Panc1 (cell line): ENCODE results near the gene MSX1. TPM values are rescaled to one million over a fixed set of nuclear protein-coding genes. Genes with fewer than 3 reads are reported as not detected.

Experiments
- ATAC-seq: fragments of 200-7000 bp; cut with Tn5 transposase; 2 replicates; pipeline ENCODE4 v1.9.1; 2020; ENCODE audit warnings: mild to moderate bottlenecking, moderate library complexity
- BruUV-seq: library from RNA; stranded (reverse); fragments of 400-500 nt; replicated peaks from 2 replicates; lab custom pipeline; 2021; lab: Mats Ljungman, UMichigan
- CTCF ChIA-PET: fragments of 300-600 bp; sonication (Branson Sonifier 250); formaldehyde crosslinking; loops from one replicate; lab custom pipeline; 2022; ENCODE audit warnings: antibody characterized with exemption; lab: Charles Lee
- POLR2A ChIA-PET: fragments of 300-600 bp; sonication (Branson Sonifier 250); formaldehyde crosslinking; loops from one replicate; lab custom pipeline; 2022; ENCODE audit warnings: antibody characterized with exemption; lab: Charles Lee
- DNase-seq: peaks from one replicate; pipeline ENCODE4 v3.0.0-alpha.2; 2010; ENCODE audit warnings: low read depth, low spot score
- H3K27ac ChIP-seq: 2 replicates; pipeline ENCODE4 v1.5.1; 2011; ENCODE audit warnings: mild to moderate bottlenecking, low read length, inconsistent platforms
- H3K27me3 ChIP-seq: fragments of 200-500 bp; sonication (Bioruptor generic); 2 replicates; pipeline ENCODE4 v1.6.0; 2014; ENCODE audit warnings: low read length, inconsistent platforms; ENCODE audit not compliant: control insufficient read depth, insufficient read depth
- H3K36me3 ChIP-seq: fragments of 200-500 bp; sonication (Bioruptor generic); 2 replicates; pipeline ENCODE4 v1.5.1; 2014; ENCODE audit warnings: inconsistent platforms, mild to moderate bottlenecking, low read length, moderate library complexity; ENCODE audit not compliant: control insufficient read depth, insufficient read depth
- H3K4me1 ChIP-seq: 2 replicates; pipeline ENCODE4 v1.5.1; 2011; ENCODE audit warnings: inconsistent platforms, mild to moderate bottlenecking, low read length, moderate library complexity; ENCODE audit not compliant: control insufficient read depth, insufficient read depth
- H3K4me3 ChIP-seq, 2 experiments: 2 replicates each; pipeline ENCODE4 v1.5.1; 2011 to 2012; ENCODE audit warnings: low read depth in 2 of 2, low read length in 2 of 2, mild to moderate bottlenecking in 2 of 2, inconsistent platforms in 1 of 2, moderate library complexity in 1 of 2
- H3K9me3 ChIP-seq: fragments of 200-500 bp; sonication (Bioruptor generic); 2 replicates; pipeline ENCODE4 v1.5.1; 2014; ENCODE audit warnings: low read depth, mild to moderate bottlenecking, inconsistent platforms, low read length, moderate library complexity; ENCODE audit not compliant: control insufficient read depth, insufficient read depth
- POLR2AphosphoS5 ChIP-seq: IDR thresholded peaks from 2 replicates; pipeline ENCODE4 v1.6.1; 2012; ENCODE audit warnings: mild to moderate bottlenecking, low read depth, low read length, moderate library complexity
- REST ChIP-seq, 2 experiments: IDR thresholded peaks; 2 replicates each; pipeline ENCODE4 v1.6.1; 2011 to 2012; ENCODE audit warnings: low read depth in 2 of 2, control low read depth in 1 of 2, low read length in 1 of 2, mild to moderate bottlenecking in 1 of 2, moderate library complexity in 1 of 2; ENCODE audit not compliant: insufficient read depth in 1 of 2
- SIN3A ChIP-seq: IDR thresholded peaks from 2 replicates; pipeline ENCODE4 v1.6.1; 2012; ENCODE audit warnings: low read depth, mild to moderate bottlenecking, low read length, moderate library complexity, borderline replicate concordance; ENCODE audit not compliant: insufficient read depth
- TCF7L2 ChIP-seq: IDR thresholded peaks from 2 replicates; pipeline ENCODE4 v1.6.1; 2011; ENCODE audit warnings: mild to moderate bottlenecking, low read depth, low read length, inconsistent platforms
- in situ Hi-C: cut with HindIII; loops from 2 replicates; pipeline ENCODE4 v1.10.0; 2016; ENCODE audit warnings: low sequenced_read_pairs, low pct_unique_long_range_greater_than_20kb
- intact Hi-C: fragments of 100-400 bp; cut with micrococcal nuclease; formaldehyde crosslinking; loops from one replicate; pipeline ENCODE4 v1.10.0; 2022; ENCODE audit not compliant: unreplicated experiment
- total RNA-seq: library from RNA; stranded (reverse); gene quantifications from one replicate; pipeline ENCODE4 v1.2.1, GENCODE V29; 2021; ENCODE audit not compliant: unreplicated experiment
- TF ChIP-seq, protein P1 (sequence below): fragments of 450-650 bp; IDR thresholded peaks from 2 replicates; pipeline ENCODE4 v1.5.1; 2017; ENCODE audit warnings: mild to moderate bottlenecking

Gene MSX1
- total RNA-seq, 1 experiment from 2014 or later = 3.4 TPM

DNA sequence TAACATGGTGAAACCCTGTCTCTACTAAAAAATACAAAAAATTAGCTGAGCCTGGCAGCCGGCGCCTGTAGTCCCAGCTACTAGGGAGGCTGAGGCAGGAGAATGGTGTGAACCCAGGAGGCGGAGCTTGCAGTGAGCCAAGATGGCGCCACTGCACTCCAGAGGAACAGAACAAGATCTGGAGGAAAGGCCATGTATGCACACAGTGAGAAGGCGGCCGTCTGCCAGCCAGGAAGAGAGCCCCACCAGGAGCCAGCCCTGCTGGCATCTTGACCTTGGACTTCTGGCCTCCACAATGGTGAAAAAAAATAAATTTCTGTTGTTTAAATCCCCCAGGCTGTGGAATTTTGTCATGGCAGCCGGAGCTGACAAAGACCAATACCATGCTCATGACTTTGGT, 28.2 kb upstream of the MSX1 start:
- Histone ChIP-seq H3K36me3 (no peaks in the 10 kb centered on the region), H3K27ac (no peak overlapping the region), H3K4me1 (no peaks in the 10 kb centered on the region), H3K9me3 (no peaks in the 10 kb centered on the region), H3K27me3 (no peaks in the 10 kb centered on the region), H3K4me3 (no peak overlapping the region)
- no TSS peak for BruUV-seq
- CTCF ChIA-PET = no interaction called here
- no peak for ATAC-seq
- POLR2A ChIA-PET = no interaction called here
- TF ChIP-seq, protein P1, sequence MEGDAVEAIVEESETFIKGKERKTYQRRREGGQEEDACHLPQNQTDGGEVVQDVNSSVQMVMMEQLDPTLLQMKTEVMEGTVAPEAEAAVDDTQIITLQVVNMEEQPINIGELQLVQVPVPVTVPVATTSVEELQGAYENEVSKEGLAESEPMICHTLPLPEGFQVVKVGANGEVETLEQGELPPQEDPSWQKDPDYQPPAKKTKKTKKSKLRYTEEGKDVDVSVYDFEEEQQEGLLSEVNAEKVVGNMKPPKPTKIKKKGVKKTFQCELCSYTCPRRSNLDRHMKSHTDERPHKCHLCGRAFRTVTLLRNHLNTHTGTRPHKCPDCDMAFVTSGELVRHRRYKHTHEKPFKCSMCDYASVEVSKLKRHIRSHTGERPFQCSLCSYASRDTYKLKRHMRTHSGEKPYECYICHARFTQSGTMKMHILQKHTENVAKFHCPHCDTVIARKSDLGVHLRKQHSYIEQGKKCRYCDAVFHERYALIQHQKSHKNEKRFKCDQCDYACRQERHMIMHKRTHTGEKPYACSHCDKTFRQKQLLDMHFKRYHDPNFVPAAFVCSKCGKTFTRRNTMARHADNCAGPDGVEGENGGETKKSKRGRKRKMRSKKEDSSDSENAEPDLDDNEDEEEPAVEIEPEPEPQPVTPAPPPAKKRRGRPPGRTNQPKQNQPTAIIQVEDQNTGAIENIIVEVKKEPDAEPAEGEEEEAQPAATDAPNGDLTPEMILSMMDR = no peak
- TF ChIP-seq REST (IDR thresholded peaks at IDR 0.05; ENCODE audit: insufficient read depth in 1 of 2, low read depth in 2 of 2, low read length in 1 of 2) (no peak), TCF7L2 (no peak), POLR2AphosphoS5 (no peak), SIN3A (no peak)
- intact Hi-C loops (no loop called here), in situ Hi-C loops (no loop called here)
- DNase-seq = no peak

DNA sequence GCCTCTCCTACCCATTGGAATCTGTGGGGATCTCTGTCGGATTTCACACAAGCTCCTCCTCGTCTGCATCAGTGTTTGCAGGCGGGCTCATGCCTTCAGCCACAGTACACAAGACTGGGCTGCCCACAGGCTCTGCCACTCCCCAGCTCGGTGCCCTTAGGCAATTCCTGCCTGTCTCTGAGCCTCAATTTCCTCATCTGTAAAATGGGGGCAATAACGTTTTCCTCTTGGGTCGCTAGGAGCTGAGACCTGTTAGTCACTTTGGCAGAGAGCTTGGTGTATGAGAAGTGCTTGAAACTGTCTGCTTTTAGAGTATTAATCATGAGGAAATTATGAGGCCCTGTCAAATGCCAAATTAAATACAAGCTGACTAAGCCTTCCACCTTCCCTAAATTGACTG, 27.6 kb upstream of the MSX1 start:
- Histone ChIP-seq H3K4me1 (no peaks in the 10 kb centered on the region), H3K36me3 (no peaks in the 10 kb centered on the region), H3K27me3 (no peaks in the 10 kb centered on the region), H3K4me3 (no peak overlapping the region), H3K9me3 (no peaks in the 10 kb centered on the region), H3K27ac (no peak overlapping the region)
- POLR2A ChIA-PET = no interaction called here
- BruUV-seq = no TSS peak
- in situ Hi-C loops = no loop called here
- CTCF ChIA-PET = no interaction called here
- no peak for TF ChIP-seq REST (IDR thresholded peaks at IDR 0.05; ENCODE audit: insufficient read depth in 1 of 2, low read depth in 2 of 2, low read length in 1 of 2)
- no peak for TF ChIP-seq SIN3A
- no peak for TF ChIP-seq TCF7L2
- TF ChIP-seq POLR2AphosphoS5 = no peak
- TF ChIP-seq, protein P1 = no peak
- intact Hi-C loops = no loop called here
- DNase-seq (no peak), ATAC-seq (no peak)
